A673 (cell line): Measurements from ENCODE around the gene BRAT1. TPM values are rescaled to one million over a fixed set of nuclear protein-coding genes. Genes with fewer than 3 reads are reported as not detected.

Source experiments
- BruUV-seq: library from RNA; stranded (reverse); fragments of 400-500 nt; replicated peaks from 2 replicates; lab custom pipeline; 2021; lab: Mats Ljungman, UMichigan
- CTCF ChIA-PET: fragments of 300-600 bp; sonication (Branson Sonifier 250); formaldehyde crosslinking; loops from one replicate; lab custom pipeline; 2022; ENCODE audit warnings: antibody characterized with exemption; lab: Charles Lee
- POLR2A ChIA-PET: fragments of 300-600 bp; sonication (Branson Sonifier 250); formaldehyde crosslinking; loops from one replicate; lab custom pipeline; 2022; ENCODE audit warnings: antibody characterized with exemption; ENCODE audit not compliant: low non-redundant PET; lab: Charles Lee
- DNase-seq: peaks from one replicate; pipeline ENCODE4 v3.0.0-alpha.2; 2015; ENCODE audit warnings: low spot score
- H3K27ac ChIP-seq: fragments of 200-600 bp; sonication (generic); 2 replicates; pipeline ENCODE4 v1.5.1; 2016; ENCODE audit warnings: mixed run types, low read depth, mild to moderate bottlenecking, mixed read lengths, antibody characterized with exemption, low read length; ENCODE audit not compliant: poor library complexity, severe bottlenecking
- H3K27me3 ChIP-seq: fragments of 200-600 bp; sonication (generic); replicated peaks from 2 replicates; pipeline ENCODE4 v1.6.1; 2017; ENCODE audit warnings: mixed run types, low read depth, mild to moderate bottlenecking, mixed read lengths, antibody characterized with exemption, low read length; ENCODE audit not compliant: insufficient read depth, poor library complexity
- H3K36me3 ChIP-seq: fragments of 200-600 bp; sonication (generic); 2 replicates; pipeline ENCODE4 v1.6.1; 2016; ENCODE audit warnings: mixed run types, mild to moderate bottlenecking, mixed read lengths, antibody characterized with exemption, low read length; ENCODE audit not compliant: insufficient read depth, poor library complexity, severe bottlenecking
- H3K4me1 ChIP-seq: fragments of 200-600 bp; sonication (generic); 2 replicates; pipeline ENCODE4 v1.6.1; 2017; ENCODE audit warnings: mixed run types, mild to moderate bottlenecking, mixed read lengths, antibody characterized with exemption, low read length; ENCODE audit not compliant: insufficient read depth, poor library complexity, severe bottlenecking
- H3K4me3 ChIP-seq: fragments of 200-600 bp; sonication (generic); 2 replicates; pipeline ENCODE4 v1.5.1; 2016; ENCODE audit warnings: low read depth, mixed run types, mild to moderate bottlenecking, mixed read lengths, low read length; ENCODE audit not compliant: poor library complexity, severe bottlenecking
- H3K9me3 ChIP-seq: fragments of 200-600 bp; sonication (generic); 2 replicates; pipeline ENCODE4 v1.6.1; 2016; ENCODE audit warnings: mixed run types, low read depth, mild to moderate bottlenecking, mixed read lengths, antibody characterized with exemption, low read length; ENCODE audit not compliant: poor library complexity, severe bottlenecking
- EZH2 ChIP-seq: fragments of 200-600 bp; sonication (generic); IDR thresholded peaks from 2 replicates; pipeline ENCODE4 v1.6.1; 2017; ENCODE audit warnings: borderline replicate concordance, low read depth, mild to moderate bottlenecking, mixed read lengths, antibody characterized with exemption, low read length; ENCODE audit not compliant: poor library complexity, severe bottlenecking
- intact Hi-C: fragments of 100-400 bp; cut with micrococcal nuclease; formaldehyde crosslinking; loops from one replicate; pipeline ENCODE4 v1.10.0; 2022; ENCODE audit not compliant: unreplicated experiment
- total RNA-seq: library from RNA; stranded (reverse); gene quantifications from 2 replicates; pipeline ENCODE4 v1.2.3, GENCODE V29; 2021
- TF ChIP-seq, protein P1 (sequence below): fragments of 300-800, 200-600 bp; sonication (generic); conservative IDR thresholded peaks from 2 replicates; pipeline ENCODE4 v1.5.1; 2017; ENCODE audit warnings: low read depth, mild to moderate bottlenecking, antibody characterized with exemption, low read length, moderate library complexity, mixed read lengths

Gene BRAT1
- total RNA-seq, 1 experiment from 2014 or later = 47.9 TPM

- Histone ChIP-seq H3K27ac (no peak overlapping the region), H3K4me3 (no peak overlapping the region), H3K36me3 (peaks cover 19% of the 10 kb centered on the region), H3K4me1 (no peaks in the 10 kb centered on the region), H3K27me3 (no peaks in the 10 kb centered on the region), H3K9me3 (no peaks in the 10 kb centered on the region)
- BruUV-seq = no TSS peak
- CTCF ChIA-PET = no interaction called here
- TF ChIP-seq, protein P1, sequence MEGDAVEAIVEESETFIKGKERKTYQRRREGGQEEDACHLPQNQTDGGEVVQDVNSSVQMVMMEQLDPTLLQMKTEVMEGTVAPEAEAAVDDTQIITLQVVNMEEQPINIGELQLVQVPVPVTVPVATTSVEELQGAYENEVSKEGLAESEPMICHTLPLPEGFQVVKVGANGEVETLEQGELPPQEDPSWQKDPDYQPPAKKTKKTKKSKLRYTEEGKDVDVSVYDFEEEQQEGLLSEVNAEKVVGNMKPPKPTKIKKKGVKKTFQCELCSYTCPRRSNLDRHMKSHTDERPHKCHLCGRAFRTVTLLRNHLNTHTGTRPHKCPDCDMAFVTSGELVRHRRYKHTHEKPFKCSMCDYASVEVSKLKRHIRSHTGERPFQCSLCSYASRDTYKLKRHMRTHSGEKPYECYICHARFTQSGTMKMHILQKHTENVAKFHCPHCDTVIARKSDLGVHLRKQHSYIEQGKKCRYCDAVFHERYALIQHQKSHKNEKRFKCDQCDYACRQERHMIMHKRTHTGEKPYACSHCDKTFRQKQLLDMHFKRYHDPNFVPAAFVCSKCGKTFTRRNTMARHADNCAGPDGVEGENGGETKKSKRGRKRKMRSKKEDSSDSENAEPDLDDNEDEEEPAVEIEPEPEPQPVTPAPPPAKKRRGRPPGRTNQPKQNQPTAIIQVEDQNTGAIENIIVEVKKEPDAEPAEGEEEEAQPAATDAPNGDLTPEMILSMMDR = no peak
- DNase-seq = no peak
- intact Hi-C loops = no loop called here
- POLR2A ChIA-PET = no interaction called here
These were observed 32.5 kb upstream of the BRAT1 start for GRCh38 chr7:2587778-2588177.

DNA sequence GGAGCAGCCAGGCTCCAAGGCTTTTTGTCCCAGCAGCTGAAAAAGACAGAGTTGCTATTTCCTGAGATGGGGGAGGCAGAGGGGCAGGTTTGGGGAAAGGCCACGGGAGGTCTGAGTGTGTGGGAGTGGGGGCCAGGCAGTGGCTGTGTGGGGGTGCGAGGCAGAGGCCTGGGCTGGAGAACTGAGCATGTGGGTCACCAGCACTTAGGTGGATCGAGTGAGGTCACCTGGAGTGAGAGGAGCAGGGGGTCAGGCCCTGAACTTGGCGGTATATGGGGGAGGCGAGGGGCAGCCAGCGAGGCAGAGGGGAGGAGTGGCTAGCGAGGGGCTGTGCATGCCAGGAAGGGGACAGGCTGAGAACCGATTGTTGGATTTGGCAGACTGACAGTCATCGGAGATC lies 31.8 kb upstream of the BRAT1 start:
- Histone ChIP-seq H3K27me3 (no peaks in the 10 kb centered on the region), H3K27ac (no peak overlapping the region), H3K36me3 (peaks cover 13% of the 10 kb centered on the region), H3K9me3 (no peaks in the 10 kb centered on the region), H3K4me3 (no peak overlapping the region), H3K4me1 (no peaks in the 10 kb centered on the region)
- ChIA-PET POLR2A (no interaction called here), CTCF (no interaction called here)
- no TSS peak for BruUV-seq
- no peak for DNase-seq
- intact Hi-C loops = no loop called here
- TF ChIP-seq, protein P1 = no peak
- no peak for TF ChIP-seq EZH2

GRCh38 chr7:2586326-2587020 lies 31.1 kb upstream of the BRAT1 start:
- ChIA-PET POLR2A (no interaction called here), CTCF (no interaction called here)
- intact Hi-C loops = no loop called here
- no peaks in the 10 kb centered on the region for H3K4me1 ChIP-seq
- DNase-seq = no peak
- BruUV-seq = no TSS peak
- H3K9me3 ChIP-seq = no peaks in the 10 kb centered on the region
- TF ChIP-seq EZH2 = no peak
- TF ChIP-seq, protein P1 = no peak
- no peak overlapping the region for H3K27ac ChIP-seq
- H3K27me3 ChIP-seq = no peaks in the 10 kb centered on the region
- H3K36me3 ChIP-seq = peaks cover 12% of the 10 kb centered on the region
- no peak overlapping the region for H3K4me3 ChIP-seq
